ENCODE data around the gene ARMH3.

Gene ARMH3

DNA sequence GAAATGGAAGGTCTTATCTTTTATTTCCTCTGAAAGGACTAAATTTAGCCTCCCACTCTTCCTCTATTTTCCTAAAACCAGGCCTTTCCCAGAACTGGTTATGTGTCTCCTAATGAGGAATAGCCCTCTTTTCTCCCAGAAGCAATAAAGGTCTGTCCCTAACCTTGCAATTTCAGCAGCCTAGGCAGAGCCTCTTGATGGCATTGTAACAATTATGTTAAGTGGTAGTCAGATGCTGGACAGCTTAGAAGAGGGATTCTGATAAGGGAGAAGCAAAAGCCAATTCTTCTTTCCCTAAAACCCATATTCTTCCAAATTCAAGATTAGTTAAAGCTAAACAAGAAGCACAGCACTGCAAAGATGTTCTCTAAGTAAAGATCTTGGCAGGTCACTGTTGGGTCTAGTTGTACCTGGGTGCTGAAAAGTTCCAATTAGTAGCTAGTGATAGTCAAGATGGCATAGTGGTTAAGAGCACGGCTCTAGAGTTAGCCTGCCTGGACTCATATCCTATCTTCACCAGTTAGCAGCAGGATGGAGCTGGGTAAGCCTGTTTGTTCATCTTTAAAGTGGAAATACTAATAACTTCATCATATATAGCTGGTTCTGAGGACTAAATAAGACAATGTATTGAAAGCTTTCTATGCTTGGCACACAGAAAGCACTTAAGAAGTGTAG, 198.0 kb downstream of the ARMH3 start:
- Histone ChIP-seq H3K9ac (ENCODE audit: low read length in 2 of 2) (no peak overlapping the region), H3K27me3 (ENCODE audit: control insufficient read depth in 1 of 2, insufficient read depth in 2 of 2, low read length in 2 of 2) (no peaks in the 10 kb centered on the region), H3K4me1 (ENCODE audit: control insufficient read depth, insufficient read depth, low read length) (no peaks in the 10 kb centered on the region), H3K4me3 (ENCODE audit: low read length in 2 of 2) (no peak overlapping the region), H3K27ac (ENCODE audit: low read length) (no peak overlapping the region), H3K36me3 (ENCODE audit: control insufficient read depth in 2 of 2, insufficient read depth in 2 of 2, low read length in 2 of 2) (no peaks in the 10 kb centered on the region), H3K9me3 (ENCODE audit: control insufficient read depth in 2 of 2, low read length in 2 of 2) (no peaks in the 10 kb centered on the region)

- Histone ChIP-seq H3K27me3 (ENCODE audit: control insufficient read depth in 1 of 2, insufficient read depth in 2 of 2, low read length in 2 of 2) (no peaks in the 10 kb centered on the region), H3K36me3 (ENCODE audit: control insufficient read depth in 2 of 2, insufficient read depth in 2 of 2, low read length in 2 of 2) (no peaks in the 10 kb centered on the region), H3K4me3 (ENCODE audit: low read length in 2 of 2) (no peak overlapping the region), H3K4me1 (ENCODE audit: control insufficient read depth, insufficient read depth, low read length) (no peaks in the 10 kb centered on the region), H3K9ac (ENCODE audit: low read length in 2 of 2) (no peak overlapping the region), H3K27ac (ENCODE audit: low read length) (no peak overlapping the region), H3K9me3 (ENCODE audit: control insufficient read depth in 2 of 2, low read length in 2 of 2) (no peaks in the 10 kb centered on the region)
Measured at GRCh38 chr10:101856626-101857025, 199.3 kb downstream of the ARMH3 start.

DNA sequence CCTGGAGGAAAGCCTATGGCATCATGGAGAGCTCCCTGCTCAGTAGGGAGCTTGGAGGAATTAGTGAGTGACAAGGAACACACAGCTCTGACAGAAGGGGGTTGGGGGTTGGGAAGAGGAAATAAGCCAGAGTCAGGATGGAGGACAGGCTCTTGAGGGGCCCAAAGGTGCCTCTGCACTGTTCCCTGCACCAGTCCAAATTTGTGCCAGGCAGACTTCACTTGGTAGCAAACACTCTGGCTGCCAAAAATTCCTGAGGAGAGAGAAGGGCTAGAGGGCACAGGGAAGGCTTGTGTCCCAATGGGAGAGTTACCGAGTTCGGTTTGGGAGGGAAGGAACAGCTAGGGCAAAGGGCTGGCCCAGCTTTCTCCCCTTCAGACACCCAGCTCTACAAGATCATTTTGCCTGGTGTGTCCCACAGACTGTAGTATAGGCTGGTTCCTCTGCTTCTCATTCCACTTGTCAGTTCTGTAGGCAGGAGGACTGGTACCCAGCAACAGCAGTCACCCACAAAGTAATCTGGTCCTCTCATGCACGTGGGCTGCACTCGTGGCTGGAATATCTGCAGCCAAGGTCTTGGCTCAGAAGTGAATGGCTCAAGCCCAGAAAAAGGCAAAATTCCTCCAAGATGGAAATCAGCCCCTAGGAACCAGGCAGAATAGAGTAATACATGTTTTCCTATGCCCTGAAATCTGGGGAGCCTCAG, 204.4 kb downstream of the ARMH3 start:
- Histone ChIP-seq H3K4me1 (ENCODE audit: control insufficient read depth, insufficient read depth, low read length) (peaks cover 4% of the 10 kb centered on the region), H3K4me3 (ENCODE audit: low read length in 2 of 2) (no peak overlapping the region), H3K27me3 (ENCODE audit: control insufficient read depth in 1 of 2, insufficient read depth in 2 of 2, low read length in 2 of 2) (peaks cover 0 to 2% of the 10 kb centered on the region in 2 donors), H3K27ac (ENCODE audit: low read length) (no peak overlapping the region), H3K9ac (ENCODE audit: low read length in 2 of 2) (no peak overlapping the region), H3K36me3 (ENCODE audit: control insufficient read depth in 2 of 2, insufficient read depth in 2 of 2, low read length in 2 of 2) (peaks cover 8 to 19% of the 10 kb centered on the region in 2 donors), H3K9me3 (ENCODE audit: control insufficient read depth in 2 of 2, low read length in 2 of 2) (no peaks in the 10 kb centered on the region)

DNA sequence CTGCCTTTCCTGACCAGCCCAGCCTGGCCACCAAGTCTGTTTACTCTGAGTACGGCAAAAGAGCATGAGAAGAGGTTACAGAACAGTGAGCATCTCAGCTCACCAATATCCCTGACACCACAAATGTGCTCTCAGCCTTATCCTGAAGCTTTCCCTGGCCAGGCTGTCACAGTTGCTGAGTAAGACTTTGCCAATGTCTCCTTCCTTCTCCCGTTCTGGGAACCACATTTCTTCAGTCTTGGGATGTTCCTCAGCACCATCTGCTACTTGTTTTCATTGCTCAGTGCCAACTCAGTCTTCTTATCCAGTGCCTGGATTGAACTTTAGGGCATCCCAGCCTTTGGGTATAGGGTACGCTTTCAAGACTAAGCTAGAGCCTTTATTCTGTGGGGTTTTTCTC, 205.2 kb downstream of the ARMH3 start:
- peaks cover 4% of the 10 kb centered on the region for H3K4me1 ChIP-seq (ENCODE audit: control insufficient read depth, insufficient read depth, low read length)
- H3K27me3 ChIP-seq (ENCODE audit: control insufficient read depth in 1 of 2, insufficient read depth in 2 of 2, low read length in 2 of 2): peaks cover 0 to 2% of the 10 kb centered on the region in 2 donors
- peaks cover 8 to 22% of the 10 kb centered on the region in 2 donors for H3K36me3 ChIP-seq (ENCODE audit: control insufficient read depth in 2 of 2, insufficient read depth in 2 of 2, low read length in 2 of 2)
- H3K9me3 ChIP-seq (ENCODE audit: control insufficient read depth in 2 of 2, low read length in 2 of 2): no peaks in the 10 kb centered on the region
- H3K27ac ChIP-seq (ENCODE audit: low read length): no peak overlapping the region
- no peak overlapping the region for H3K4me3 ChIP-seq (ENCODE audit: low read length in 2 of 2)
- H3K9ac ChIP-seq (ENCODE audit: low read length in 2 of 2): no peak overlapping the region

GRCh38 chr10:101848894-101849351, 207.1 kb downstream of the ARMH3 start:
- no peak overlapping the region for H3K27ac ChIP-seq (ENCODE audit: low read length)
- H3K27me3 ChIP-seq (ENCODE audit: control insufficient read depth in 1 of 2, insufficient read depth in 2 of 2, low read length in 2 of 2): peaks cover 0 to 9% of the 10 kb centered on the region in 2 donors
- no peak overlapping the region for H3K9ac ChIP-seq (ENCODE audit: low read length in 2 of 2)
- H3K4me3 ChIP-seq (ENCODE audit: low read length in 2 of 2): no peak overlapping the region
- no peaks in the 10 kb centered on the region for H3K9me3 ChIP-seq (ENCODE audit: control insufficient read depth in 2 of 2, low read length in 2 of 2)
- H3K36me3 ChIP-seq (ENCODE audit: control insufficient read depth in 2 of 2, insufficient read depth in 2 of 2, low read length in 2 of 2): peaks cover 8 to 27% of the 10 kb centered on the region in 2 donors
- peaks cover 6% of the 10 kb centered on the region for H3K4me1 ChIP-seq (ENCODE audit: control insufficient read depth, insufficient read depth, low read length)

DNA sequence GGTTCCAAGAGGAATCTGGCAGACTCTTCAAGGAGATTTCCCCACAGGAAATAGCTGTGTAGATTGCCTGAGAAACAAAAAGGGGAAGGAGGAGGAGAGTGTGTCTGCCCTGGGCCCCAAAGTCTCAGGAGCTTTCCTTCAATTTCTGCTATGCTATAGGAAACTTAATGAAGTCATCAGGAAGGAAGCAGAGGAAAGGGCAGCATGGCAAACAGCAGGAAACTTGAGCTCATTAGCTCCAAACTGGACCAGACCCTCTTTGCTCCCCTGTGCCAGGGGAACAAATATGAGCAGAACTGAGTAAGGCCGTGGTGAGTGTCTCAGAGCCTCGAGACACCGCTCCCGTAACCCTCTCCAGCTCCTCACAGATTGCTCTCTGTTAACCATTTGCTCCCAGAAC, 207.6 kb downstream of the ARMH3 start:
- Histone ChIP-seq H3K27ac (ENCODE audit: low read length) (no peak overlapping the region), H3K27me3 (ENCODE audit: control insufficient read depth in 1 of 2, insufficient read depth in 2 of 2, low read length in 2 of 2) (peaks cover 0 to 9% of the 10 kb centered on the region in 2 donors), H3K9ac (ENCODE audit: low read length in 2 of 2) (no peak overlapping the region), H3K4me3 (ENCODE audit: low read length in 2 of 2) (no peak overlapping the region), H3K36me3 (ENCODE audit: control insufficient read depth in 2 of 2, insufficient read depth in 2 of 2, low read length in 2 of 2) (peaks cover 8 to 27% of the 10 kb centered on the region in 2 donors), H3K4me1 (ENCODE audit: control insufficient read depth, insufficient read depth, low read length) (peaks cover 7% of the 10 kb centered on the region), H3K9me3 (ENCODE audit: control insufficient read depth in 2 of 2, low read length in 2 of 2) (no peaks in the 10 kb centered on the region)

DNA sequence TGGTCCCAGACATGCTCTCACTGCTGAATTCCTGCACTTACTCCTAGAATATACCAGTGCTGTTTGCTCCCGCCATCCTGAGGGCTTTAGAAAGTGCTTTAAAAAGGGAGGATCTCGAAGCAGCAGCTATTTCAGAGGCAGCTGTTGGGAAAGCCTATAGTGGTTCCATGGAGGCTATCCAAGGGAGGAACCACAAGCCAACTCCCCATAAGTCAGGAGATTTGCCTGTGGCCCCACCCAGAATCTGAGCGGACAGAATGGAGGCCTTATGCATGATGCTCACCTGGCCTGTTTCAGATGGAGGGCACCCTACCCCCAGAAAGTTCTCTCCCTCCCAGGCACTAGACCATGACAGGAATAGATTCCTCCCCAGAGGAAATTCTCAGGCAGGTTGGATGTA, 210.1 kb downstream of the ARMH3 start:
- H3K27ac ChIP-seq (ENCODE audit: low read length): no peak overlapping the region
- peaks cover 10% of the 10 kb centered on the region for H3K4me1 ChIP-seq (ENCODE audit: control insufficient read depth, insufficient read depth, low read length)
- no peak overlapping the region for H3K4me3 ChIP-seq (ENCODE audit: low read length in 2 of 2)
- H3K9me3 ChIP-seq (ENCODE audit: control insufficient read depth in 2 of 2, low read length in 2 of 2): no peaks in the 10 kb centered on the region
- H3K36me3 ChIP-seq (ENCODE audit: control insufficient read depth in 2 of 2, insufficient read depth in 2 of 2, low read length in 2 of 2): peaks cover 8 to 27% of the 10 kb centered on the region in 2 donors
- H3K9ac ChIP-seq (ENCODE audit: low read length in 2 of 2): no peak overlapping the region
- H3K27me3 ChIP-seq (ENCODE audit: control insufficient read depth in 1 of 2, insufficient read depth in 2 of 2, low read length in 2 of 2): peaks cover 0 to 11% of the 10 kb centered on the region in 2 donors

- no peaks in the 10 kb centered on the region for H3K9me3 ChIP-seq (ENCODE audit: control insufficient read depth in 2 of 2, low read length in 2 of 2)
- H3K27me3 ChIP-seq (ENCODE audit: control insufficient read depth in 1 of 2, insufficient read depth in 2 of 2, low read length in 2 of 2): peaks cover 0 to 9% of the 10 kb centered on the region in 2 donors
- H3K27ac ChIP-seq (ENCODE audit: low read length): no peak within 1 kb of the TSS
- no peak within 1 kb of the TSS for H3K4me3 ChIP-seq (ENCODE audit: low read length in 2 of 2)
- H3K9ac ChIP-seq (ENCODE audit: low read length in 2 of 2): no peak within 1 kb of the TSS
- H3K36me3 ChIP-seq (ENCODE audit: control insufficient read depth in 2 of 2, insufficient read depth in 2 of 2, low read length in 2 of 2): peaks cover 4 to 21% of the 10 kb centered on the region in 2 donors
- peaks cover 19% of the 10 kb centered on the region for H3K4me1 ChIP-seq (ENCODE audit: control insufficient read depth, insufficient read depth, low read length)
Measured at GRCh38 chr10:101843032-101844021, 212.6 kb downstream of the ARMH3 start, which contains the start of gene KCNIP2. KCNIP2 (minus strand) TSS chr10:101843800; CDS start chr10:101843568, 232 bp downstream.

DNA sequence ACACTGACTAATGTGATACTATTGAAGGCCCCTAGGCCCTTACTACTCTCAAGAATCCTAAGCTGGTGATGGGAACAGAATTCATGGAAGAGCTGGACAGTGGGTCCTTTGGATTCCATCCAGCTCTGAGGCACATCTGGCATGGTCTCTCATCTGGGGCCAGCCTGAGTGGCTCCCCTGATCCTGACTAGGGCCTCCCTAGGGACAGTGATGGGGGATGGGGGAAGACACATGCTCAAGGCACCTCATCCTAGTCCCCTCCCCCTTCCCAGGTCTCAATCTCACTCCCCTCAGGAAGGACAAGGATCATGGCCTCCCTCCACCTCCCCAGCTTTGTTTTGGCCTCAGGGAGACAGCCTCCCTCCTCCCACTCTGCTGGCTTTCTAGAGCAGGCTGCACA, 214.1 kb downstream of the ARMH3 start:
- no peak overlapping the region for H3K4me3 ChIP-seq (ENCODE audit: low read length in 2 of 2)
- peaks cover 0 to 9% of the 10 kb centered on the region in 2 donors for H3K36me3 ChIP-seq (ENCODE audit: control insufficient read depth in 2 of 2, insufficient read depth in 2 of 2, low read length in 2 of 2)
- H3K27ac ChIP-seq (ENCODE audit: low read length): no peak overlapping the region
- H3K9me3 ChIP-seq (ENCODE audit: control insufficient read depth in 2 of 2, low read length in 2 of 2): no peaks in the 10 kb centered on the region
- H3K9ac ChIP-seq (ENCODE audit: low read length in 2 of 2): no peak overlapping the region
- peaks cover 0 to 9% of the 10 kb centered on the region in 2 donors for H3K27me3 ChIP-seq (ENCODE audit: control insufficient read depth in 1 of 2, insufficient read depth in 2 of 2, low read length in 2 of 2)
- H3K4me1 ChIP-seq (ENCODE audit: control insufficient read depth, insufficient read depth, low read length): peaks cover 19% of the 10 kb centered on the region

GRCh38 chr10:101840741-101841453, 215.1 kb downstream of the ARMH3 start:
- Histone ChIP-seq H3K4me3 (ENCODE audit: low read length in 2 of 2) (peak overlapping the region; percentile 27 to 59), H3K27me3 (ENCODE audit: control insufficient read depth in 1 of 2, insufficient read depth in 2 of 2, low read length in 2 of 2) (peaks cover 0 to 9% of the 10 kb centered on the region in 2 donors), H3K9ac (ENCODE audit: low read length in 2 of 2) (no peak overlapping the region), H3K27ac (ENCODE audit: low read length) (no peak overlapping the region), H3K4me1 (ENCODE audit: control insufficient read depth, insufficient read depth, low read length) (peaks cover 19% of the 10 kb centered on the region), H3K9me3 (ENCODE audit: control insufficient read depth in 2 of 2, low read length in 2 of 2) (no peaks in the 10 kb centered on the region), H3K36me3 (ENCODE audit: control insufficient read depth in 2 of 2, insufficient read depth in 2 of 2, low read length in 2 of 2) (peaks cover 0 to 5% of the 10 kb centered on the region in 2 donors)
